IMR-90 (cell line): ENCODE results near the gene ITPKC.

Experiments
- USF2 ChIP-seq: fragments of 150-350 bp; IDR thresholded peaks from 2 replicates; pipeline ENCODE4 v1.6.1; 2017; ENCODE audit warnings: mild to moderate bottlenecking, antibody characterized with exemption, low read length, low read depth
- TF ChIP-seq, protein P1 (sequence below): fragments of 150-350 bp; IDR thresholded peaks from 2 replicates; pipeline ENCODE4 v1.6.1; 2016; ENCODE audit warnings: low read depth, mild to moderate bottlenecking, low read length, moderate library complexity, borderline replicate concordance

DNA sequence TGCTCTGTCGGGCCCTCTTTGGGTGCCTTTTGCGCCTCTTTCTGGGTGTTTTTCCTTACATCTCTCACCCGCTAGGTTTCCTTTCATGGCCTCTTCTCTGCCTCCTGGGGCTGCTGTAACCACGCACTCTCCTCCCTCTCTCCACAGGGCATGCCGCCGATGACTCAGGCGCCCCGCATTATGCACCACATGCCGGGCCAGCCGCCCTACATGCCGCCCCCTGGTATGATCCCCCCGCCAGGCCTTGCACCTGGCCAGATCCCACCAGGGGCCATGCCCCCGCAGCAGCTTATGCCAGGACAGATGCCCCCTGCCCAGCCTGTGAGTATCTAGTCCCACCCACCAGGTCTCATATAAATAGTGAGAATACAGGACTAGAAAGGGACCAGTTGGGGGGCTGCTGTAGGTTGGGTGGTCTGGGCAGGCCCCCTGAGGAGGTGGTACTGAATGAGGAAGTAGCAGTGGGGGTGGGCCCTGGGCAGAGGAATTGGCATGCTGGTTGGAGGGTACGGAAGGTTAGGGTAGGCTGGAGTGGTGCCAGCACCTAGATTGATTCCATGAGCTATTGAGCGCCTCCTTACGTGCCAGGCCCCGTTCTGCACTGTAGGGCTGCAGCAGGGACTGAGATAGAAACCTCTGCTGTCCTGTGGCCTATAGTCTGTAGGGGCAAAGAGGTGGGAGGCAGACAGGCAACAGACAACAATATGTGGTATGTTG is 46.0 kb downstream of the ITPKC start:
- TF ChIP-seq USF2 = no peak
- TF ChIP-seq, protein P1, sequence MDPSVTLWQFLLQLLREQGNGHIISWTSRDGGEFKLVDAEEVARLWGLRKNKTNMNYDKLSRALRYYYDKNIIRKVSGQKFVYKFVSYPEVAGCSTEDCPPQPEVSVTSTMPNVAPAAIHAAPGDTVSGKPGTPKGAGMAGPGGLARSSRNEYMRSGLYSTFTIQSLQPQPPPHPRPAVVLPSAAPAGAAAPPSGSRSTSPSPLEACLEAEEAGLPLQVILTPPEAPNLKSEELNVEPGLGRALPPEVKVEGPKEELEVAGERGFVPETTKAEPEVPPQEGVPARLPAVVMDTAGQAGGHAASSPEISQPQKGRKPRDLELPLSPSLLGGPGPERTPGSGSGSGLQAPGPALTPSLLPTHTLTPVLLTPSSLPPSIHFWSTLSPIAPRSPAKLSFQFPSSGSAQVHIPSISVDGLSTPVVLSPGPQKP = no peak
